ENCODE data around the gene SLITRK3.
"Not testable (repeated sequence)": the region's sequence is repeated elsewhere in the genome, so short reads cannot be mapped to it uniquely, and the experiment has no call there.

SLITRK3 gene

GRCh38 chr3:165192610-165193192, 3.5 kb downstream of the SLITRK3 start:
- no peak for FAIRE-seq

- FAIRE-seq = no peak
These were observed 4.7 kb downstream of the SLITRK3 start for GRCh38 chr3:165191491-165191890.

GRCh38 chr3:165188452-165188851, 7.7 kb downstream of the SLITRK3 start:
- no peak for FAIRE-seq

GRCh38 chr3:165185707-165186327, 10.4 kb downstream of the SLITRK3 start:
- peak; percentile 87 for FAIRE-seq

GRCh38 chr3:165181556-165181955, 14.6 kb downstream of the SLITRK3 start:
- no peak for FAIRE-seq

- no peak for FAIRE-seq
These were observed 25.9 kb downstream of the SLITRK3 start for GRCh38 chr3:165170236-165170635.

- no peak for FAIRE-seq
These were observed 26.8 kb downstream of the SLITRK3 start for GRCh38 chr3:165169368-165169767.

GRCh38 chr3:165162883-165163282, 33.3 kb downstream of the SLITRK3 start:
- FAIRE-seq = no peak

- no peak for FAIRE-seq
These were observed 36.3 kb downstream of the SLITRK3 start for GRCh38 chr3:165159760-165160421.

- FAIRE-seq = no peak
These were observed 38.2 kb downstream of the SLITRK3 start for GRCh38 chr3:165158011-165158410.

GRCh38 chr3:165156757-165157420, 39.3 kb downstream of the SLITRK3 start:
- no peak for FAIRE-seq

- no peak for FAIRE-seq
These were observed 47.2 kb downstream of the SLITRK3 start for GRCh38 chr3:165148876-165149441.

GRCh38 chr3:165144271-165144670, 51.9 kb downstream of the SLITRK3 start:
- FAIRE-seq = no peak

GRCh38 chr3:165139918-165140317, 56.3 kb downstream of the SLITRK3 start:
- not testable (repeated sequence) for FAIRE-seq
